GM20000 (cell line): ENCODE data around the gene VPS52.

ENCODE experiments used
- DNase-seq: peaks from one replicate; pipeline ENCODE4 v3.0.0; 2012; ENCODE audit warnings: low spot score
- CTCF ChIP-seq: IDR thresholded peaks from 2 replicates; pipeline ENCODE4 v1.5.1; 2012; ENCODE audit warnings: mild to moderate bottlenecking, control low read depth; ENCODE audit errors: extremely low read depth, missing control alignments

VPS52 gene

GRCh38 chr6:33298773-33299236 is 27.1 kb upstream of the VPS52 start, which contains the start of gene RGL2:
Gene RGL2, minus strand, starts transcription at chr6:33298942. Its CDS starts 332 bp downstream, at chr6:33298610.
- no peak for TF ChIP-seq CTCF
- peak; percentile 69 for DNase-seq

- DNase-seq: peak; percentile 84
- no peak for TF ChIP-seq CTCF
Measured at GRCh38 chr6:33297956-33298772, 26.5 kb upstream of the VPS52 start.

GRCh38 chr6:33297406-33297955 is 25.8 kb upstream of the VPS52 start:
- DNase-seq: peak; percentile 57
- no peak for TF ChIP-seq CTCF

- DNase-seq: no peak
- TF ChIP-seq CTCF: no peak
Measured at GRCh38 chr6:33296797-33297405, 25.2 kb upstream of the VPS52 start.

- TF ChIP-seq CTCF: no peak
Measured at GRCh38 chr6:33295621-33296369, 24.1 kb upstream of the VPS52 start.

GRCh38 chr6:33294086-33294823 is 22.6 kb upstream of the VPS52 start:
- TF ChIP-seq CTCF: no peak
- DNase-seq: no peak

More at GRCh38 chr6:33295621-33296369, 24.1 kb upstream of the VPS52 start:
- DNase-seq: no peak
